NCI-H82 (cell line): ENCODE data around the gene PTPRM.

Source experiments
- DNase-seq: peaks from one replicate; lab custom pipeline; 2025; lab: John Stamatoyannopoulos, UW

The PTPRM gene

GRCh38 chr18:8175501-8176061 is 608.5 kb downstream of the PTPRM start:
- no peak for DNase-seq

GRCh38 chr18:8176109-8176508 is 609.0 kb downstream of the PTPRM start:
- DNase-seq: no peak

GRCh38 chr18:8176554-8176953 is 609.4 kb downstream of the PTPRM start:
- peak; percentile 6 for DNase-seq

GRCh38 chr18:8177330-8178016 is 610.4 kb downstream of the PTPRM start:
- DNase-seq: peak; percentile 69

GRCh38 chr18:8186413-8186812 is 619.3 kb downstream of the PTPRM start:
- DNase-seq: no peak

GRCh38 chr18:8188184-8188583 is 621.1 kb downstream of the PTPRM start:
- DNase-seq: no peak

GRCh38 chr18:8190980-8191379 is 623.9 kb downstream of the PTPRM start:
- DNase-seq: no peak

GRCh38 chr18:8194431-8194830 is 627.3 kb downstream of the PTPRM start:
- DNase-seq: no peak

GRCh38 chr18:8196238-8196637 is 629.1 kb downstream of the PTPRM start:
- DNase-seq: no peak

- no peak for DNase-seq
Measured at GRCh38 chr18:8197499-8197898, 630.4 kb downstream of the PTPRM start.

GRCh38 chr18:8207996-8208395 is 640.9 kb downstream of the PTPRM start:
- DNase-seq: no peak

- no peak for DNase-seq
Measured at GRCh38 chr18:8208716-8209115, 641.6 kb downstream of the PTPRM start.

GRCh38 chr18:8212896-8213780 is 646.0 kb downstream of the PTPRM start:
- no peak for DNase-seq

GRCh38 chr18:8215741-8216140 is 648.6 kb downstream of the PTPRM start:
- no peak for DNase-seq

GRCh38 chr18:8217051-8217564 is 650.0 kb downstream of the PTPRM start:
- no peak for DNase-seq

GRCh38 chr18:8218197-8218596 is 651.1 kb downstream of the PTPRM start:
- DNase-seq: no peak

- DNase-seq: no peak
Measured at GRCh38 chr18:8221452-8221851, 654.3 kb downstream of the PTPRM start.

GRCh38 chr18:8224576-8224975 is 657.5 kb downstream of the PTPRM start:
- no peak for DNase-seq

GRCh38 chr18:8229040-8229439 is 661.9 kb downstream of the PTPRM start:
- no peak for DNase-seq

- no peak for DNase-seq
Measured at GRCh38 chr18:8229787-8230186, 662.7 kb downstream of the PTPRM start.

- no peak for DNase-seq
Measured at GRCh38 chr18:8231316-8231715, 664.2 kb downstream of the PTPRM start.

- DNase-seq: no peak
Measured at GRCh38 chr18:8232791-8233190, 665.7 kb downstream of the PTPRM start.

GRCh38 chr18:8235894-8236293 is 668.8 kb downstream of the PTPRM start:
- DNase-seq: peak; percentile 6
